ENCODE data around the gene MACROD2. TPM values are rescaled to one million over a fixed set of nuclear protein-coding genes. Genes with fewer than 3 reads are reported as not detected.
"Not testable (repeated sequence)": the region's sequence is repeated elsewhere in the genome, so short reads cannot be mapped to it uniquely, and the experiment has no call there.

The MACROD2 gene
- total RNA-seq, 1 experiment from 2014 or later = 1.5 TPM

DNA sequence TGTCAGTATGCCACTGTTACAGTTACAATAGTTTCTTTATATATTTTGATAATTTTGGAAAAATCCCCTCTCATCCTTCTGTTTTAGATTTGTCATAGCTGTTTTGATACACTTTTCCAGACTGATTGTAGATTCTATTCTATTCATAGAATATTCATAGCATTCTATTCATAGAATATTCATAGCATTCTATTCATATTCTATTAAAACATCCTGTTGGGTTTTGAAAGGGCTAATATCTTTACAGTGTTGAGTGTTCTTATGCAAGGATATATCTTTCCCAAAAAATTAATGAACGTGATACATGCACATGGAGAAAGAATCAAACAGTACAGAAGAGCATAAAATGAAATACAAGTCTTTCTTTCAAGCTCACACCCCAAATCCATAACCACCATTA, 38.0 kb downstream of the MACROD2 start:
- Histone ChIP-seq H3K4me3 (ENCODE audit: insufficient read depth, low read depth, low read length) (no peak overlapping the region), H3K27me3 (ENCODE audit: control insufficient read depth, insufficient read depth, low read length) (no peaks in the 10 kb centered on the region), H3K36me3 (replicated peaks; ENCODE audit: control insufficient read depth, insufficient read depth, low read length) (no peaks in the 10 kb centered on the region)
- DNase-seq = no peak

- no peak overlapping the region for H3K4me3 ChIP-seq (ENCODE audit: insufficient read depth, low read depth, low read length)
- DNase-seq = no peak
- no peaks in the 10 kb centered on the region for H3K36me3 ChIP-seq (replicated peaks; ENCODE audit: control insufficient read depth, insufficient read depth, low read length)
- no peaks in the 10 kb centered on the region for H3K27me3 ChIP-seq (ENCODE audit: control insufficient read depth, insufficient read depth, low read length)
Measured at GRCh38 chr20:14036567-14036966, 41.3 kb downstream of the MACROD2 start.

DNA sequence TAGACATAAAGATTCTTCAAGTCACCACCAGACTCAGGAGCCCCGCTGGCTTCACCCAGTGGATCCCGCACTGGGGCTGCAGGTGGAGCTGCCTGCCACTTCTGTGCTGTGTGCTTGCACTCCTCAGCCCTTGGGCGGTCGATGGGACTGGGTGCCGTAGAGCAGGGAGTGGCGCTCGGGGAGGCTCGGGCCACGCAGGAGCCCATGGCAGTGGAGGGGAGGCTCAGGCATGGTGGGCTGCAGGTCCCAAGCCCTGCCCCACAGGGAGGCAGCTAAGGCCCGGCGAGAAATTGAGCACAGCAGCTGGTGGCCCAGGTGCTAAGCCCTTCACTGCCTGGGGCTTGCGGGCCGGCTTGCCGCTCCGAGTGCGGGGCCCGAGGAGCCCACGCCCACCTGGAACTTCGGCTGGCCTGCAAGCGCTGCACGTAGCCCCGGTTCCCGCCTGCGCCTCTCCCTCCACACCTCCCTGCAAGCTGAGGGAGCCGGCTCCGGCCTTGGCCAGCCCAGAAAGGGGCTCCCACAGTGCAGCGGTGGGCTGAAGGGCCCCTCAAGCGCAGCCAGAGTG, 49.5 kb downstream of the MACROD2 start:
- H3K36me3 ChIP-seq (replicated peaks; ENCODE audit: control insufficient read depth, insufficient read depth, low read length); H3K4me3 ChIP-seq (ENCODE audit: insufficient read depth, low read depth, low read length); DNase-seq; H3K27me3 ChIP-seq (ENCODE audit: control insufficient read depth, insufficient read depth, low read length): not testable (repeated sequence)

- no peaks in the 10 kb centered on the region for H3K36me3 ChIP-seq (replicated peaks; ENCODE audit: control insufficient read depth, insufficient read depth, low read length)
- DNase-seq = no peak
- no peaks in the 10 kb centered on the region for H3K27me3 ChIP-seq (ENCODE audit: control insufficient read depth, insufficient read depth, low read length)
Measured at GRCh38 chr20:14046534-14046933, 51.2 kb downstream of the MACROD2 start.

GRCh38 chr20:14049111-14049510, 53.8 kb downstream of the MACROD2 start:
- no peaks in the 10 kb centered on the region for H3K27me3 ChIP-seq (ENCODE audit: control insufficient read depth, insufficient read depth, low read length)
- H3K36me3 ChIP-seq (replicated peaks; ENCODE audit: control insufficient read depth, insufficient read depth, low read length) = no peaks in the 10 kb centered on the region
- H3K4me3 ChIP-seq (ENCODE audit: insufficient read depth, low read depth, low read length) = no peak overlapping the region
- no peak for DNase-seq

More at GRCh38 chr20:14046534-14046933, 51.2 kb downstream of the MACROD2 start:
- no peak overlapping the region for H3K4me3 ChIP-seq (ENCODE audit: insufficient read depth, low read depth, low read length)

DNA sequence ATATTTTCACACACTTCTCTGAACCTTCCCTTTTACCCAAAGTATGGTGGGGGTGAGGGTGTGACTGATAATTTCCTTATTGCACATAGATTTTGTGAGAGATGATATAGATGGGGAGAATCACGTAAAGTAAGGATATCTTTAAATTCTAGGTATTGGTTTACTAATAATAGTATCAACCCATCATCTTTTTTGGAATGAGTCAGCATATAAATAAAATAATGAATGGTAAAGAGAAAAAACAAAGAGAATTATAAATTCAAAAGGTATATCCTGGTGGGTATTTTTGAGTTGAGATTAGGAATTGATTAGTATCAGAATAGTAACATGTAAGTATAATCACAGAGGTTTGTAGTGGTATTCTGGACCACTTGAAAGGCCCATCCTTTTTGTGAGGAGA, 56.1 kb downstream of the MACROD2 start:
- DNase-seq = no peak
- H3K27me3 ChIP-seq (ENCODE audit: control insufficient read depth, insufficient read depth, low read length) = no peaks in the 10 kb centered on the region
- H3K36me3 ChIP-seq (replicated peaks; ENCODE audit: control insufficient read depth, insufficient read depth, low read length) = no peaks in the 10 kb centered on the region
- H3K4me3 ChIP-seq (ENCODE audit: insufficient read depth, low read depth, low read length) = no peak overlapping the region

GRCh38 chr20:14055127-14055742, 59.9 kb downstream of the MACROD2 start:
- DNase-seq = peak; percentile 15
- no peak overlapping the region for H3K4me3 ChIP-seq (ENCODE audit: insufficient read depth, low read depth, low read length)
- H3K36me3 ChIP-seq (replicated peaks; ENCODE audit: control insufficient read depth, insufficient read depth, low read length) = no peaks in the 10 kb centered on the region
- H3K27me3 ChIP-seq (ENCODE audit: control insufficient read depth, insufficient read depth, low read length) = no peaks in the 10 kb centered on the region

- no peaks in the 10 kb centered on the region for H3K27me3 ChIP-seq (ENCODE audit: control insufficient read depth, insufficient read depth, low read length)
- H3K36me3 ChIP-seq (replicated peaks; ENCODE audit: control insufficient read depth, insufficient read depth, low read length) = no peaks in the 10 kb centered on the region
- no peak overlapping the region for H3K4me3 ChIP-seq (ENCODE audit: insufficient read depth, low read depth, low read length)
- no peak for DNase-seq
Measured at GRCh38 chr20:14062171-14062570, 66.9 kb downstream of the MACROD2 start.

DNA sequence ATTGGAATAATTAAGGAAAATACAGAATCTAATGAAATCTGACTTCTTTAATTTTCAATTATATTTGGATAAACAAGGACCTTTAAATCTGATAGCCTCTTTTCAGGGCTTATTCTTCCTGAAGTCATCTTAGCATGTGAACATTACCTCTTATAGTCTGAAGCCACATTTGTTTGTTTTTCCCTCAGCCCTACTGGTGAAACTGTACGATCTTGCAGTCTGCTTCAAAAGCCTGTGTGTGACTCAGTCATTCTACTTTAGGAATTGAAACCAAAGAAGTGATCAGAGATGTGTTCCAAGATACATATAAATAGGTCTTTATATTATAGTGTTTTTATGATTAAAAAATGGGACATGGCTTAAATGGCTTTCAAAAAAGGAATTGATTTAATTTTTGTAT, 67.5 kb downstream of the MACROD2 start:
- Histone ChIP-seq H3K36me3 (replicated peaks; ENCODE audit: control insufficient read depth, insufficient read depth, low read length) (no peaks in the 10 kb centered on the region), H3K27me3 (ENCODE audit: control insufficient read depth, insufficient read depth, low read length) (no peaks in the 10 kb centered on the region), H3K4me3 (ENCODE audit: insufficient read depth, low read depth, low read length) (no peak overlapping the region)
- no peak for DNase-seq

DNA sequence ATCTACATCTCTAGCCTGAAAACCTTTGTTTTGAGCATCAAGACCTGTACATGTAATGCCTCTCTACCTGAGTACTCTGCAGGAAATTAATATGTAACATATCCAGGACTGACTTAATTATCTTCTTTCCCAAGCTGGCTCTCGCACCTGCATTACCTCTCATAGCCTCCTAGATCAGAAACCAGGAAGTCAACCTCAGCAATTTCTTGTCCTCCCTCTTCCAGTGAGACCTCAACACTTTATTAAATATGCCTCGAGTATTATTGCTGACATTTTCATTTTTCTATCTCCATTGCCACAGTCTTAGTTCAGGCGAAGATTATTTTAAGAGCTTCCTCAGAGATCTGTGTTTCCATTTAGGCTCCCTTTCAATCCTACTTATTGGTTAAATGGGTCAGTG, 69.0 kb downstream of the MACROD2 start:
- no peaks in the 10 kb centered on the region for H3K36me3 ChIP-seq (replicated peaks; ENCODE audit: control insufficient read depth, insufficient read depth, low read length)
- no peaks in the 10 kb centered on the region for H3K27me3 ChIP-seq (ENCODE audit: control insufficient read depth, insufficient read depth, low read length)
- DNase-seq = no peak
- H3K4me3 ChIP-seq (ENCODE audit: insufficient read depth, low read depth, low read length) = no peak overlapping the region

DNA sequence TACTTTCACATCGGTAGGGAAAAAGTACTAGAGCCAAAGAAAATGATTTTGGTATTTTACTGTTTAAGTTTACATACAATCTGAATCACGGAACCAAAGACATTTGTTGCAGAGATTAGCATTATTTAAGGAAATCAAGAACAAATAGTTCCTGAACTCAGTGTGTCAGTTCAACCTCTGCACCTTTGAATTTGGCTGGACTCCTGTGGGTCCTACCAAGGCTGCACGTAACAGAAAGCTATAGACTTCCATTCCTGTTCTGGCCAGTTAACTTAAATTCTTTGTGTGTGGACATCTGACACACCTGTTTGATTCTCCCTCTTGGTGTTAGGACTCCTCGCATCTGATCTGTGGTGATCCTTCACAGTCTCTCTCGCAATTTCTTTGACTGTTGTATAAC, 69.6 kb downstream of the MACROD2 start:
- no peak overlapping the region for H3K4me3 ChIP-seq (ENCODE audit: insufficient read depth, low read depth, low read length)
- no peak for DNase-seq
- H3K36me3 ChIP-seq (replicated peaks; ENCODE audit: control insufficient read depth, insufficient read depth, low read length) = no peaks in the 10 kb centered on the region
- no peaks in the 10 kb centered on the region for H3K27me3 ChIP-seq (ENCODE audit: control insufficient read depth, insufficient read depth, low read length)

DNA sequence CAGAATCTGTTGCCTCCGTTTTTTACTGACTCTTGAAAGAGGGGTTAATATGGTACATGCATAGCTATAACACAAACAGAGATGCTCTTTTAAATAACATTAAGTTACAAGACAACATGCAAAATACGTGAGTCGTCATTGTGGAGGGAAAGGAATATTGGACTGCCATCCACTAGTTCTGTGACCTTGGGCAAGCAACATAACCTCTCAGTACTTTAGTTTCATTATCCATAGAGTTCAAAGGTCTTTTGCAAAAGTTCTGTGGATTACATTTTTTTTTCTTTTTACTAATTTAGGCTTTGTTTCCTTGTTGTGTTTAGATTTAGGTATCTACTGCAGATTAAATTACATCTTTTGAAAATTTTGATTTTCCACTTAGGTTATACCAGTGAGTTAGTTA, 70.5 kb downstream of the MACROD2 start:
- DNase-seq = no peak
- H3K4me3 ChIP-seq (ENCODE audit: insufficient read depth, low read depth, low read length) = no peak overlapping the region
- H3K36me3 ChIP-seq (replicated peaks; ENCODE audit: control insufficient read depth, insufficient read depth, low read length) = no peaks in the 10 kb centered on the region
- no peaks in the 10 kb centered on the region for H3K27me3 ChIP-seq (ENCODE audit: control insufficient read depth, insufficient read depth, low read length)

DNA sequence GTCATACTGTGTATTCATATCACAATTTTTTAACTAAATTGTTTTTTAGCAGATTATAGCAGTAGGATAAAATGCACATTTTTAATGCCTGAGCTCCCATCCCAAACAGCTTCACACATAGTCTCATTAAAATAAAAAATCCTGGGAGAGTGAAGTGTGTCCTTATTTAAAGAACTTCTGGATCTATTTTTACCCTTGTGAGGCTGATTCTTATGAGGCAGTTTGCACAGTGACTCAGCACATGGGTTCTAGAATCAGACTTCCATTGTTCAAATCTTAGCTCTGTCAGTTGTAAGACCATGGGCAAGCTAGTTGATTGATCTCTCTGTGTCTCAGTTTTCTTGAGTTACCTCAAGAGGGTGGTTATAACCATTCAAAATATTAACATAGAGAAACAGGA, 72.3 kb downstream of the MACROD2 start:
- H3K27me3 ChIP-seq (ENCODE audit: control insufficient read depth, insufficient read depth, low read length) = no peaks in the 10 kb centered on the region
- no peak for DNase-seq

GRCh38 chr20:14069796-14070195, 74.5 kb downstream of the MACROD2 start:
- no peak overlapping the region for H3K4me3 ChIP-seq (ENCODE audit: insufficient read depth, low read depth, low read length)
- H3K36me3 ChIP-seq (replicated peaks; ENCODE audit: control insufficient read depth, insufficient read depth, low read length) = no peaks in the 10 kb centered on the region
- H3K27me3 ChIP-seq (ENCODE audit: control insufficient read depth, insufficient read depth, low read length) = no peaks in the 10 kb centered on the region
- no peak for DNase-seq

More for the DNA sequence above, 72.3 kb downstream of the MACROD2 start:
- H3K36me3 ChIP-seq (replicated peaks; ENCODE audit: control insufficient read depth, insufficient read depth, low read length) = no peaks in the 10 kb centered on the region
- H3K4me3 ChIP-seq (ENCODE audit: insufficient read depth, low read depth, low read length) = no peak overlapping the region

DNA sequence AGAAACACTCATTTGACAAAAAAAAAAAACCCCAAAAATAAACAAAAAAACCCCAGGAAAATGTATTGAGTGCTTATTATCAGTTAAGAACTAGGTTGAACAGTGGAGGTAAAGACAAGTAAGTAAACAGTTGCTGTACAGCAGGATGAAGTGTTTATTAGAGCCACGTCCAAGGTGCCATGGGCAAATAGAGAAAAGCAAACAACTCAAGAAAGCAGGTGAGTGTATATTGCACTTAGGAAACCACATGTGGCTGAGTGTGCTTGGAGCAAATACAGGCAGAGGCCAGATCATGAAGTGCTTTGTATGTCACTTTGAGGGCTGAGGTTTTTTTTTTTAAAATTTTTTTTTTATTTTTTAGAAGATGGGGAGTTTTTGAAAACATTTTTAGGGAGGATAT, 98.3 kb downstream of the MACROD2 start:
- no peak for DNase-seq
- H3K4me3 ChIP-seq (ENCODE audit: insufficient read depth, low read depth, low read length) = no peak overlapping the region
- H3K27me3 ChIP-seq (ENCODE audit: control insufficient read depth, insufficient read depth, low read length) = no peaks in the 10 kb centered on the region
- no peaks in the 10 kb centered on the region for H3K36me3 ChIP-seq (replicated peaks; ENCODE audit: control insufficient read depth, insufficient read depth, low read length)

GRCh38 chr20:14098261-14098660, 102.9 kb downstream of the MACROD2 start:
- no peaks in the 10 kb centered on the region for H3K36me3 ChIP-seq (replicated peaks; ENCODE audit: control insufficient read depth, insufficient read depth, low read length)
- H3K4me3 ChIP-seq (ENCODE audit: insufficient read depth, low read depth, low read length) = no peak overlapping the region
- no peak for DNase-seq
- H3K27me3 ChIP-seq (ENCODE audit: control insufficient read depth, insufficient read depth, low read length) = no peaks in the 10 kb centered on the region

Measured in H7 (cell line).